ENCODE data around the gene AHCYL1. TPM values are rescaled to one million over a fixed set of nuclear protein-coding genes. Genes with fewer than 3 reads are reported as not detected.

The AHCYL1 gene
- total and polyA plus RNA-seq, 2 donors (not counting 3 experiments of a cell fraction or from before 2014, with no cell fraction given), result 49.2 to 74.2 TPM

- BruUV-seq (replicated peaks), result no TSS peak
- no peak for FAIRE-seq
- TF ChIP-seq GATA2 (IDR thresholded peaks at IDR 0.05; ENCODE audit: insufficient read depth, insufficient read length, low read depth, low read length), result no peak
- TF ChIP-seq MAX (IDR thresholded peaks at IDR 0.05; ENCODE audit: insufficient read depth, insufficient read length), result no peak
- no peak for TF ChIP-seq POLR2AphosphoS5 (IDR thresholded peaks at IDR 0.05; ENCODE audit: insufficient read depth, low read depth, low read length)
- TF ChIP-seq EZH2 (IDR thresholded peaks at IDR 0.05; ENCODE audit: borderline replicate concordance, low read depth, low read length, severe bottlenecking), result no peak
- no peak for TF ChIP-seq POLR2A (IDR thresholded peaks at IDR 0.05; ENCODE audit: low read depth, low read length)
- no peak for TF ChIP-seq JUN (IDR thresholded peaks at IDR 0.05; ENCODE audit: borderline replicate concordance, insufficient read depth, insufficient read length, low read depth)
- TF ChIP-seq MYC (IDR thresholded peaks at IDR 0.05; ENCODE audit: low read depth, low read length), result no peak
- TF ChIP-seq CTCF (IDR thresholded peaks at IDR 0.05; ENCODE audit: extremely low read depth in 1 of 2, insufficient read depth in 1 of 2, low read depth in 1 of 2, low read length in 2 of 2), result no peak
- no peak for TF ChIP-seq FOS (IDR thresholded peaks at IDR 0.05; ENCODE audit: borderline replicate concordance, insufficient read depth, low read length)
- H3K27ac ChIP-seq (ENCODE audit: insufficient read depth, low read depth, low read length), result no peak overlapping the region
- H3K79me2 ChIP-seq (ENCODE audit: control insufficient read depth, insufficient read depth, low read length), result no peaks in the 10 kb centered on the region
- H3K9ac ChIP-seq (replicated peaks; ENCODE audit: extremely low read depth, insufficient read depth, low read length), result no peak overlapping the region
- no peak for DNase-seq (ENCODE audit: low read depth, low spot score)
- POLR2A ChIA-PET, result no interaction called here
- peaks cover 0 to 2% of the 10 kb centered on the region in 2 experiments for H3K27me3 ChIP-seq (ENCODE audit: control insufficient read depth in 2 of 2, insufficient read depth in 2 of 2, low read length in 2 of 2)
- H3K9me1 ChIP-seq (replicated peaks; ENCODE audit: control insufficient read depth, extremely low read depth, insufficient read depth, low read length), result no peaks in the 10 kb centered on the region
- H3K4me1 ChIP-seq (ENCODE audit: control insufficient read depth, extremely low read depth, insufficient read depth, low read length), result peaks cover 9% of the 10 kb centered on the region
- H2AFZ ChIP-seq (ENCODE audit: low read depth, low read length), result no peak overlapping the region
- H4K20me1 ChIP-seq (replicated peaks; ENCODE audit: control insufficient read depth, extremely low read depth, insufficient read depth, low read length), result no peaks in the 10 kb centered on the region
- no peaks in the 10 kb centered on the region for H3K36me3 ChIP-seq (ENCODE audit: control insufficient read depth in 2 of 2, extremely low read depth in 1 of 2, insufficient read depth in 2 of 2, low read length in 2 of 2)
- dilution Hi-C loops (cut with MboI; ENCODE audit: extremely low pct_ligation_motif_present, low sequenced_read_pairs), result no loop called here
- H3K9me3 ChIP-seq (replicated peaks; ENCODE audit: control insufficient read depth, insufficient read depth, low read length), result no peaks in the 10 kb centered on the region
- intact Hi-C loops (cut with micrococcal nuclease), result no loop called here
- H3K4me3 ChIP-seq (replicated peaks in 1 of 3; ENCODE audit: insufficient read depth in 1 of 3, low read depth in 1 of 3, low read length in 3 of 3), result no peak overlapping the region
- CTCF ChIA-PET, result interaction anchor here (0.9 to 1.7 kb wide), 4 partner anchors 9 to 153 kb away, joined by 3 to 6 read pairs (median 4); partner anchors contain the start of gene AHCYL1
- no peak overlapping the region for H3K4me2 ChIP-seq (ENCODE audit: insufficient read depth, low read length)
Observed at GRCh38 chr1:109944541-109944940, 40.0 kb upstream of the AHCYL1 start.
